ENCODE data around the gene TSPAN18.

The TSPAN18 gene

GRCh38 chr11:44886790-44887140 is 160.0 kb downstream of the TSPAN18 start:
- Histone ChIP-seq H3K27me3 (ENCODE audit: control insufficient read depth in 3 of 3, insufficient read depth in 3 of 3, low read depth in 1 of 3, low read length in 3 of 3) (no peaks in the 10 kb centered on the region), H2AK5ac (ENCODE audit: low read depth, low read length) (no peak overlapping the region), H2BK120ac (ENCODE audit: low read depth, low read length) (no peak overlapping the region), H4K91ac (ENCODE audit: low read depth, low read length, poor library complexity) (no peak overlapping the region), H3K4ac (ENCODE audit: low read length) (no peak overlapping the region), H3K4me1 (ENCODE audit: control insufficient read depth in 2 of 2, insufficient read depth in 1 of 2, low read depth in 1 of 2, low read length in 2 of 2) (peaks cover 43 to 44% of the 10 kb centered on the region in 2 donors), H3K4me2 (ENCODE audit: insufficient read depth, low read length, poor library complexity, severe bottlenecking) (no peak overlapping the region), H2BK5ac (ENCODE audit: low read length) (no peak overlapping the region), H2BK12ac (ENCODE audit: low read length) (no peak overlapping the region), H3K14ac (ENCODE audit: low read length) (no peak overlapping the region), H2BK15ac (ENCODE audit: low read length) (no peak overlapping the region), H3K4me3 (ENCODE audit: low read length in 2 of 2) (no peak overlapping the region), H3K36me3 (replicated peaks in 1 of 2; ENCODE audit: control insufficient read depth in 2 of 2, insufficient read depth in 2 of 2, low read length in 2 of 2) (no peaks in the 10 kb centered on the region), H2AFZ (ENCODE audit: low read length) (no peak overlapping the region), H3K9me3 (replicated peaks in 1 of 2; ENCODE audit: control insufficient read depth in 2 of 2, insufficient read depth in 1 of 2, low read depth in 1 of 2, low read length in 2 of 2) (no peaks in the 10 kb centered on the region), H3K23ac (ENCODE audit: low read depth, low read length, poor library complexity) (no peak overlapping the region), H3K27ac (replicated peaks; ENCODE audit: low read length) (no peak overlapping the region), H3K18ac (ENCODE audit: low read length) (no peak overlapping the region), H3K79me1 (ENCODE audit: low read depth, low read length) (peaks cover 2% of the 10 kb centered on the region), H4K8ac (ENCODE audit: low read depth, low read length) (no peak overlapping the region), H3K9ac (ENCODE audit: low read depth, low read length, poor library complexity) (no peak overlapping the region)
- DNase-seq (ENCODE audit: low spot score) = no peak
- WGBS, 2 donors (ENCODE audit: extremely low coverage in 2 of 2, insufficient read length in 2 of 2, insufficient replicate concordance in 1 of 2) = no CpG with 5 or more reads among the region's 3 CpGs

- H3K27ac ChIP-seq (replicated peaks; ENCODE audit: low read length) = no peak overlapping the region
- no peak overlapping the region for H2BK5ac ChIP-seq (ENCODE audit: low read length)
- H4K8ac ChIP-seq (ENCODE audit: low read depth, low read length) = no peak overlapping the region
- H3K27me3 ChIP-seq (ENCODE audit: control insufficient read depth in 3 of 3, insufficient read depth in 3 of 3, low read depth in 1 of 3, low read length in 3 of 3) = no peaks in the 10 kb centered on the region
- H3K36me3 ChIP-seq (replicated peaks in 1 of 2; ENCODE audit: control insufficient read depth in 2 of 2, insufficient read depth in 2 of 2, low read length in 2 of 2) = no peaks in the 10 kb centered on the region
- H4K91ac ChIP-seq (ENCODE audit: low read depth, low read length, poor library complexity) = no peak overlapping the region
- no peak overlapping the region for H3K14ac ChIP-seq (ENCODE audit: low read length)
- H3K4me2 ChIP-seq (ENCODE audit: insufficient read depth, low read length, poor library complexity, severe bottlenecking) = no peak overlapping the region
- H2BK12ac ChIP-seq (ENCODE audit: low read length) = no peak overlapping the region
- H3K4me1 ChIP-seq (ENCODE audit: control insufficient read depth in 2 of 2, insufficient read depth in 1 of 2, low read depth in 1 of 2, low read length in 2 of 2) = peaks cover 43 to 44% of the 10 kb centered on the region in 2 donors
- no peak overlapping the region for H3K4me3 ChIP-seq (ENCODE audit: low read length in 2 of 2)
- no peak overlapping the region for H2AFZ ChIP-seq (ENCODE audit: low read length)
- no peaks in the 10 kb centered on the region for H3K9me3 ChIP-seq (replicated peaks in 1 of 2; ENCODE audit: control insufficient read depth in 2 of 2, insufficient read depth in 1 of 2, low read depth in 1 of 2, low read length in 2 of 2)
- no peak overlapping the region for H3K9ac ChIP-seq (ENCODE audit: low read depth, low read length, poor library complexity)
- H3K4ac ChIP-seq (ENCODE audit: low read length) = no peak overlapping the region
- peak overlapping the region; percentile 89 for H3K18ac ChIP-seq (ENCODE audit: low read length)
- H2AK5ac ChIP-seq (ENCODE audit: low read depth, low read length) = no peak overlapping the region
- no peak for DNase-seq (ENCODE audit: low spot score)
- H3K23ac ChIP-seq (ENCODE audit: low read depth, low read length, poor library complexity) = no peak overlapping the region
- peaks cover 2% of the 10 kb centered on the region for H3K79me1 ChIP-seq (ENCODE audit: low read depth, low read length)
- no CpG with 5 or more reads among the region's 3 CpGs for WGBS, 2 donors (ENCODE audit: extremely low coverage in 2 of 2, insufficient read length in 2 of 2, insufficient replicate concordance in 1 of 2)
- H2BK15ac ChIP-seq (ENCODE audit: low read length) = no peak overlapping the region
- H2BK120ac ChIP-seq (ENCODE audit: low read depth, low read length) = no peak overlapping the region
These were observed 160.9 kb downstream of the TSPAN18 start for GRCh38 chr11:44887636-44888035.

- H2BK15ac ChIP-seq (ENCODE audit: low read length) = no peak overlapping the region
- WGBS, 2 donors (ENCODE audit: extremely low coverage in 2 of 2, insufficient read length in 2 of 2, insufficient replicate concordance in 1 of 2) = no CpG with 5 or more reads among the region's 1 CpG
- peaks cover 53% of the 10 kb centered on the region in 2 donors for H3K4me1 ChIP-seq (ENCODE audit: control insufficient read depth in 2 of 2, insufficient read depth in 1 of 2, low read depth in 1 of 2, low read length in 2 of 2)
These were observed 162.5 kb downstream of the TSPAN18 start for GRCh38 chr11:44889266-44889665.

GRCh38 chr11:44892843-44893242 is 166.1 kb downstream of the TSPAN18 start:
- Histone ChIP-seq H3K79me1 (ENCODE audit: low read depth, low read length) (peaks cover 7% of the 10 kb centered on the region), H3K27me3 (ENCODE audit: control insufficient read depth in 3 of 3, insufficient read depth in 3 of 3, low read depth in 1 of 3, low read length in 3 of 3) (no peaks in the 10 kb centered on the region), H3K4me3 (ENCODE audit: low read length in 2 of 2) (no peak overlapping the region), H4K91ac (ENCODE audit: low read depth, low read length, poor library complexity) (no peak overlapping the region), H2BK5ac (ENCODE audit: low read length) (no peak overlapping the region), H3K23ac (ENCODE audit: low read depth, low read length, poor library complexity) (no peak overlapping the region), H3K9me3 (replicated peaks in 1 of 2; ENCODE audit: control insufficient read depth in 2 of 2, insufficient read depth in 1 of 2, low read depth in 1 of 2, low read length in 2 of 2) (peaks cover 2 to 3% of the 10 kb centered on the region in 2 donors), H2AFZ (ENCODE audit: low read length) (no peak overlapping the region), H4K8ac (ENCODE audit: low read depth, low read length) (no peak overlapping the region), H2BK15ac (ENCODE audit: low read length) (no peak overlapping the region), H2AK5ac (ENCODE audit: low read depth, low read length) (no peak overlapping the region), H2BK120ac (ENCODE audit: low read depth, low read length) (no peak overlapping the region), H3K14ac (ENCODE audit: low read length) (no peak overlapping the region), H3K18ac (ENCODE audit: low read length) (peak overlapping the region; percentile 40), H3K27ac (replicated peaks; ENCODE audit: low read length) (no peak overlapping the region), H3K4ac (ENCODE audit: low read length) (no peak overlapping the region), H3K36me3 (replicated peaks in 1 of 2; ENCODE audit: control insufficient read depth in 2 of 2, insufficient read depth in 2 of 2, low read length in 2 of 2) (peaks cover 3 to 5% of the 10 kb centered on the region in 2 donors), H3K4me2 (ENCODE audit: insufficient read depth, low read length, poor library complexity, severe bottlenecking) (no peak overlapping the region), H3K4me1 (ENCODE audit: control insufficient read depth in 2 of 2, insufficient read depth in 1 of 2, low read depth in 1 of 2, low read length in 2 of 2) (peaks cover 25 to 28% of the 10 kb centered on the region in 2 donors), H3K9ac (ENCODE audit: low read depth, low read length, poor library complexity) (no peak overlapping the region), H2BK12ac (ENCODE audit: low read length) (no peak overlapping the region)
- DNase-seq (ENCODE audit: low spot score) = no peak
- no CpG with 5 or more reads among the region's 7 CpGs for WGBS, 2 donors (ENCODE audit: extremely low coverage in 2 of 2, insufficient read length in 2 of 2, insufficient replicate concordance in 1 of 2)

More at GRCh38 chr11:44889266-44889665, 162.5 kb downstream of the TSPAN18 start:
- no peak overlapping the region for H2BK12ac ChIP-seq (ENCODE audit: low read length)
- no peak overlapping the region for H2AK5ac ChIP-seq (ENCODE audit: low read depth, low read length)
- no peaks in the 10 kb centered on the region for H3K36me3 ChIP-seq (replicated peaks in 1 of 2; ENCODE audit: control insufficient read depth in 2 of 2, insufficient read depth in 2 of 2, low read length in 2 of 2)
- H3K14ac ChIP-seq (ENCODE audit: low read length) = no peak overlapping the region
- H3K9ac ChIP-seq (ENCODE audit: low read depth, low read length, poor library complexity) = no peak overlapping the region
- H4K91ac ChIP-seq (ENCODE audit: low read depth, low read length, poor library complexity) = no peak overlapping the region
- no peak overlapping the region for H3K23ac ChIP-seq (ENCODE audit: low read depth, low read length, poor library complexity)
- H2AFZ ChIP-seq (ENCODE audit: low read length) = no peak overlapping the region
- no peak overlapping the region for H3K27ac ChIP-seq (replicated peaks; ENCODE audit: low read length)
- H3K18ac ChIP-seq (ENCODE audit: low read length) = peak overlapping the region; percentile 54
- H2BK120ac ChIP-seq (ENCODE audit: low read depth, low read length) = no peak overlapping the region
- H3K9me3 ChIP-seq (replicated peaks in 1 of 2; ENCODE audit: control insufficient read depth in 2 of 2, insufficient read depth in 1 of 2, low read depth in 1 of 2, low read length in 2 of 2) = no peaks in the 10 kb centered on the region
- H3K4me2 ChIP-seq (ENCODE audit: insufficient read depth, low read length, poor library complexity, severe bottlenecking) = no peak overlapping the region
- no peak overlapping the region for H2BK5ac ChIP-seq (ENCODE audit: low read length)
- H3K79me1 ChIP-seq (ENCODE audit: low read depth, low read length) = peaks cover 4% of the 10 kb centered on the region
- no peak overlapping the region for H3K4ac ChIP-seq (ENCODE audit: low read length)
- H3K27me3 ChIP-seq (ENCODE audit: control insufficient read depth in 3 of 3, insufficient read depth in 3 of 3, low read depth in 1 of 3, low read length in 3 of 3) = no peaks in the 10 kb centered on the region
- DNase-seq (ENCODE audit: low spot score) = no peak
- no peak overlapping the region for H3K4me3 ChIP-seq (ENCODE audit: low read length in 2 of 2)
- no peak overlapping the region for H4K8ac ChIP-seq (ENCODE audit: low read depth, low read length)
